Adrenal gland (tissue), 12 donors: Measurements from ENCODE around the gene HABP4. TPM values are rescaled to one million over a fixed set of nuclear protein-coding genes. Genes with fewer than 3 reads are reported as not detected.

Experiments
- DNase-seq, 7 donors: peaks; one replicate each; pipeline ENCODE4 v3.0.0-alpha.2; 2019 to 2020
- H3K27ac ChIP-seq, 5 donors: fragments of 200-600 bp; sonication (generic) in 4 of 5; 1 replicate in 3 of 5; 2 replicates in 2 of 5; pipeline versions ENCODE4 v1.5.1 to v1.8.0; 2016 to 2020; ENCODE audit warnings: mild to moderate bottlenecking in 1 of 5
- H3K27me3 ChIP-seq: fragments of 200-600 bp; 2 replicates; pipeline ENCODE4 v1.8.0; 2021
- H3K36me3 ChIP-seq, 2 donors: fragments of 200-600 bp; replicated peaks in 1 of 2; 1 replicate in 1 of 2; 2 replicates in 1 of 2; pipeline versions ENCODE4 v1.5.1 to v1.8.0; 2018 to 2022
- H3K4me1 ChIP-seq, 2 donors: fragments of 200-600 bp; replicated peaks in 1 of 2; 1 replicate in 1 of 2; 2 replicates in 1 of 2; pipeline versions ENCODE4 v1.5.1 to v1.8.0; 2018 to 2021
- H3K4me3 ChIP-seq, 4 donors: fragments of 200-600 bp; sonication (generic) in 3 of 4; one replicate each; pipeline ENCODE4 v1.5.1; 2016 to 2018
- H3K9me3 ChIP-seq, 3 donors: fragments of 200-600 bp; sonication (generic) in 1 of 3; replicated peaks in 1 of 3; 1 replicate in 2 of 3; 2 replicates in 1 of 3; pipeline versions ENCODE4 v1.5.1 to v1.8.0; 2016 to 2021
- CTCF ChIP-seq, 6 experiments: fragments of 450-650 bp in 4 of 6; fragments of 200-600 bp in 2 of 6; sonication (generic) in 1 of 6; IDR thresholded peaks; 1 replicate in 5 of 6; 2 replicates in 1 of 6; pipeline versions ENCODE4 v1.5.1 to v1.8.0; 2016 to 2021; ENCODE audit warnings: antibody characterized with exemption in 6 of 6, mild to moderate bottlenecking in 2 of 6, moderate library complexity in 1 of 6
- POLR2A ChIP-seq, 2 donors: fragments of 450-650 bp; IDR thresholded peaks; one replicate each; pipeline ENCODE4 v1.6.1; 2017; ENCODE audit warnings: antibody characterized with exemption in 2 of 2, mild to moderate bottlenecking in 2 of 2, moderate library complexity in 1 of 2
- WGBS, 4 donors: extraction: QIAGEN DNeasy Blood & Tissue Kit in 2 of 4; methylation state at CpG; one replicate each; pipeline versions ENCODE4 v1.1.5 to v1.1.7; 2013 to 2017; 5-methylcytosine and 5-hydroxymethylcytosine counted together
- intact Hi-C, 2 donors: fragments of 100-400 bp; cut with DNase I; formaldehyde crosslinking; loops; one replicate each; pipeline versions ENCODE4 v1.14.1 to v1.15.0; 2022 to 2023
- polyA plus RNA-seq, 3 donors: library from polyadenylated mRNA; stranded (reverse); fragments of 200-250 nt in 2 of 3; fragments of 350-450 nt in 1 of 3; fragmentation: Illumina TruSeq in 1 of 3; extraction: RNeasy Lipid Tissue Mini Kit (QIAGEN cat#74804) in 1 of 3; gene quantifications; one replicate each; pipeline ENCODE4 v1.2.3, GENCODE V29; 2013 to 2014
- total RNA-seq, 9 donors: library from RNA; depleted of rRNA in 4 of 9; stranded (reverse); fragments of >200 nt in 4 of 9; fragments of 120-200 nt in 1 of 9; fragmentation: NEBNext Ultra II Directional in 1 of 9; extraction: Animal tissue kit (Norgen Biotek cat#: 25700) in 1 of 9; gene quantifications; one replicate each; pipeline versions ENCODE4 v1.1.0 to v1.2.4, GENCODE V29; 2013 to 2023
- donor health status: healthy with polysubstance abuse.
- donor health status: Bipolar disorder and iron deficiency.
- donor health status: DM: yes; HTN: yes; CAD: no.
- donor health status: DM: no; HTN: no; CAD: no.
- donor health status: DM: no; HTN: no; CAD: no.
- donor health status: DM: yes; HTN: yes; CAD: no.

Gene HABP4
- total and polyA plus RNA-seq, 12 donors = 4.8 to 22.4 (median 10.0) TPM

DNA sequence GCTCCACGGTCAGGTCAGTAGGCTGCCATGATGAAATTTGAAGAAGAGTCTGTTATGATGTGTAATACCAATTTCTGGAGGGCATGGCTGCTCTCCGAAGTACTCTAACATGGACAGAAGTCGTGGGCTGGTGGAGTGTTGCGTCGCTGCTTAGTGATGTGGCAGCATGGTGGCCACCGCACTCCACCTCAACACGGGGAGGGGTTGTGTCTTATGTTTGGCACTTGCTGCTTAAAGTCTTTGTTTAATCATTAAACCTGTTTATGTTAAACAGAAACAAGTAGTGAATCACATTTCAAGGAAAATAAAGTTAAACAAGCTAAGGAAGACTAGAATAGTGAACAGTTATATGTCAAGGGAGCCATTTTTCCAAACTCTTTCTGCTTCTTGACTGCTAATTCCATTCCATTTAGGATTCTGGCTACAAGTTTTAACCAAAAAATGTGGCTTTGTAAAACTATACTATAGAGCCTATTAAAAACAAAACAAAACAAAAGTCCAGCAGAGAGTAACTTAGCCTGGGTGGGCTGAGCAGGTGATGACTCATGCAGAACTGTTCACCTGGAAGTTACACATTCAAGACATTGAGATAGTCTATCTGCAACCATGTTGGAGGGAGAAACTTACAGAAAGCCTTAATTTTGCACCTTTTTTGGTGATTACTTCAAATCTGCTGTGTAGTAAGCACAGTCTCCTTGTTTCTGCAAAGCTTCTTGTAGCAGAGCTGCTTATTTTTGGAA is 9.5 kb downstream of the HABP4 start:
- Histone ChIP-seq H3K36me3 (no peaks in the 10 kb centered on the region), H3K4me3 (no peak overlapping the region), H3K27ac (no peak overlapping the region), H3K27me3 (no peaks in the 10 kb centered on the region), H3K4me1 (no peaks in the 10 kb centered on the region), H3K9me3 (no peaks in the 10 kb centered on the region)
- TF ChIP-seq CTCF (IDR thresholded peaks at IDR 0.05) (no peak), POLR2A (IDR thresholded peaks at IDR 0.05) (no peak)
- intact Hi-C loops = no loop called here
- 94 to 98% (median 96%) methylated on average over 7 of the region's 7 CpGs for WGBS, 4 donors
- no peak for DNase-seq

- H3K9me3 ChIP-seq = no peaks in the 10 kb centered on the region
- TF ChIP-seq CTCF (IDR thresholded peaks at IDR 0.05) (no peak), POLR2A (IDR thresholded peaks at IDR 0.05) (no peak)
- intact Hi-C loops = no loop called here
- H3K36me3 ChIP-seq = peaks cover 0 to 3% of the 10 kb centered on the region in 2 donors
- H3K27me3 ChIP-seq = no peaks in the 10 kb centered on the region
- H3K4me3 ChIP-seq = no peak overlapping the region
- no peak for DNase-seq
- no peaks in the 10 kb centered on the region for H3K4me1 ChIP-seq
- 89 to 95% (median 91%) methylated on average over 5 of the region's 5 CpGs for WGBS, 4 donors
- H3K27ac ChIP-seq = no peak overlapping the region
Observed at GRCh38 chr9:96460470-96460869, 10.5 kb downstream of the HABP4 start.

GRCh38 chr9:96460882-96461281 is 10.9 kb downstream of the HABP4 start:
- TF ChIP-seq POLR2A (IDR thresholded peaks at IDR 0.05) = no peak
- TF ChIP-seq CTCF (IDR thresholded peaks at IDR 0.05) = no peak
- no peak overlapping the region for H3K4me3 ChIP-seq
- DNase-seq = no peak

DNA sequence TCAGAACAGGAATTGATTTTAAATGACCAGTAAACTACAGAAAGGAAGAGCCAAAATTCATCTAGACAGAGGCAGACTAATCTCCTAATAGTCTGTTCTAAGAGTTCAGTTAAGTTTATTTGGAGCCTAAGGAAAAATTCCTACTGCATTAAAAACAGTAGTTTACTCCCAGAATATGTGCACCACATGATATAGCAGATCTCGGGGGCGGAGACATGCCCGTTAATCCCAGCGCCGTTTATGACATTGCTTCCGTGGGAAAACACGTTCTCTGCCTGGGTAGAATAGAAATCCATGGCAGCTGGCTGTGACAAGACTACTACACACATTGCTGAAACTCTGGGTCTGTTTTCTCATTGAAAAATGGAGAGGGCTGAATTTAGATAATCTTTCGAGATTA is 11.4 kb downstream of the HABP4 start:
- Histone ChIP-seq H3K27me3 (no peaks in the 10 kb centered on the region), H3K36me3 (peaks cover 0 to 8% of the 10 kb centered on the region in 2 donors), H3K4me1 (no peaks in the 10 kb centered on the region), H3K9me3 (no peaks in the 10 kb centered on the region), H3K27ac (no peak overlapping the region), H3K4me3 (no peak overlapping the region)
- TF ChIP-seq CTCF (IDR thresholded peaks at IDR 0.05) = no peak
- no peak for TF ChIP-seq POLR2A (IDR thresholded peaks at IDR 0.05)
- intact Hi-C loops = no loop called here
- no peak for DNase-seq
- WGBS, 4 donors = 93 to 96% (median 94%) methylated on average over 8 of the region's 8 CpGs

More at GRCh38 chr9:96460882-96461281, 10.9 kb downstream of the HABP4 start:
- Histone ChIP-seq H3K27ac (no peak overlapping the region), H3K36me3 (peaks cover 0 to 7% of the 10 kb centered on the region in 2 donors), H3K9me3 (no peaks in the 10 kb centered on the region), H3K4me1 (no peaks in the 10 kb centered on the region), H3K27me3 (no peaks in the 10 kb centered on the region)
- intact Hi-C loops = no loop called here
